Medulla oblongata (tissue), 1 donor: Measurements from ENCODE around the gene ME1.
"Not testable (repeated sequence)": the region's sequence is repeated elsewhere in the genome, so short reads cannot be mapped to it uniquely, and the experiment has no call there.

Source experiments
- DNase-seq: peaks from one replicate; pipeline ENCODE4 v3.0.0-alpha.2; 2015; ENCODE audit errors: extremely low spot score

ME1 gene

GRCh38 chr6:83431545-83432155 lies 799 bp upstream of the ME1 start:
- DNase-seq = no peak

- DNase-seq = peak; percentile 43
Measured at GRCh38 chr6:83429857-83430610, 817 bp downstream of the ME1 start.

GRCh38 chr6:83429269-83429668 lies 1.6 kb downstream of the ME1 start:
- DNase-seq = no peak

- DNase-seq = no peak
Measured at GRCh38 chr6:83424392-83425018, 6.3 kb downstream of the ME1 start.

- peak; percentile 59 for DNase-seq
Measured at GRCh38 chr6:83417880-83418663, 12.8 kb downstream of the ME1 start.

- DNase-seq = no peak
Measured at GRCh38 chr6:83413068-83413467, 17.8 kb downstream of the ME1 start.

- peak; percentile 61 for DNase-seq
Measured at GRCh38 chr6:83411731-83412130, 19.1 kb downstream of the ME1 start.

- DNase-seq = no peak
Measured at GRCh38 chr6:83403191-83403590, 27.7 kb downstream of the ME1 start.

- no peak for DNase-seq
Measured at GRCh38 chr6:83389606-83390005, 41.2 kb downstream of the ME1 start.

- DNase-seq = no peak
Measured at GRCh38 chr6:83385473-83385872, 45.4 kb downstream of the ME1 start.

GRCh38 chr6:83384751-83385150 lies 46.1 kb downstream of the ME1 start:
- DNase-seq = no peak

- DNase-seq = no peak
Measured at GRCh38 chr6:83381949-83382348, 48.9 kb downstream of the ME1 start.

- DNase-seq = no peak
Measured at GRCh38 chr6:83378621-83379388, 52.0 kb downstream of the ME1 start.

- no peak for DNase-seq
Measured at GRCh38 chr6:83371423-83371822, 59.4 kb downstream of the ME1 start.

GRCh38 chr6:83370567-83370966 lies 60.3 kb downstream of the ME1 start:
- no peak for DNase-seq

- DNase-seq = no peak
Measured at GRCh38 chr6:83369692-83370091, 61.2 kb downstream of the ME1 start.

GRCh38 chr6:83368577-83368976 lies 62.3 kb downstream of the ME1 start:
- no peak for DNase-seq

- DNase-seq = no peak
Measured at GRCh38 chr6:83367104-83367503, 63.7 kb downstream of the ME1 start.

GRCh38 chr6:83365931-83366330 lies 64.9 kb downstream of the ME1 start:
- peak; percentile 79 for DNase-seq

GRCh38 chr6:83362349-83362748 lies 68.5 kb downstream of the ME1 start:
- not testable (repeated sequence) for DNase-seq

GRCh38 chr6:83359638-83360037 lies 71.2 kb downstream of the ME1 start:
- DNase-seq = no peak

- DNase-seq = no peak
Measured at GRCh38 chr6:83354747-83355146, 76.1 kb downstream of the ME1 start.
